HCT116 (cell line): ENCODE measurements around the gene MAOA. TPM values are rescaled to one million over a fixed set of nuclear protein-coding genes. Genes with fewer than 3 reads are reported as not detected.

Source experiments
- ATAC-seq: fragments of 200-7000 bp; cut with Tn5 transposase; 2 replicates; pipeline ENCODE4 v1.9.1; 2020; ENCODE audit warnings: mild to moderate bottlenecking, moderate library complexity
- BruUV-seq: library from RNA; stranded (reverse); fragments of 400-500 nt; replicated peaks from 2 replicates; lab custom pipeline; 2021; lab: Mats Ljungman, UMichigan
- CTCF ChIA-PET: fragments of 300-600 bp; sonication (Branson Sonifier 250); formaldehyde crosslinking; loops from one replicate; lab custom pipeline; 2021; ENCODE audit warnings: antibody characterized with exemption; lab: Charles Lee
- POLR2A ChIA-PET: fragments of 300-600, 350-600 bp; sonication (Branson Sonifier 250); formaldehyde crosslinking; loops from one replicate; lab custom pipeline; 2021; ENCODE audit warnings: antibody characterized with exemption; lab: Charles Lee
- RAD21 ChIA-PET, 2 experiments: fragments of 300-600 bp; sonication (Branson Sonifier 250); formaldehyde crosslinking; loops; one replicate each; lab custom pipeline; 2023; ENCODE audit warnings: low total read pairs in 2 of 2; ENCODE audit not compliant: uncharacterized antibody in 2 of 2, unreplicated experiment in 2 of 2, low non-redundant PET in 1 of 2; lab: Charles Lee
- DNase-seq: peaks from one replicate; pipeline ENCODE4 v3.0.0-alpha.2; 2010; ENCODE audit warnings: low read depth, low spot score
- H2AFZ ChIP-seq: fragments of 200-600 bp; shearing (Covaris generic), sonication (generic); 2 replicates; pipeline ENCODE4 v1.6.1; 2017; ENCODE audit warnings: low read depth, mixed run types, mixed read lengths, antibody characterized with exemption, low read length; ENCODE audit not compliant: poor library complexity, severe bottlenecking
- H3K27ac ChIP-seq: 2 replicates; pipeline ENCODE4 v1.5.1; 2012; ENCODE audit warnings: low read depth, low read length
- H3K27me3 ChIP-seq: fragments of 200-600 bp; sonication (generic); 2 replicates; pipeline ENCODE4 v1.6.1; 2016; ENCODE audit warnings: mixed run types, low read length, mixed read lengths; ENCODE audit not compliant: insufficient read depth
- H3K36me3 ChIP-seq, 2 experiments: fragments of 200-500 bp in 1 of 2; fragments of 200-600 bp in 1 of 2; sonication (Bioruptor generic) in 1 of 2; sonication (generic) in 1 of 2; 2 replicates each; pipeline versions ENCODE4 v1.5.1 to v1.6.1; 2014 to 2016; ENCODE audit warnings: low read length in 2 of 2, inconsistent platforms in 1 of 2, mixed read lengths in 1 of 2, mixed run types in 1 of 2; ENCODE audit not compliant: insufficient read depth in 2 of 2, control insufficient read depth in 1 of 2
- H3K4me1 ChIP-seq, 2 experiments: fragments of 200-600 bp in 1 of 2; sonication (generic) in 1 of 2; 2 replicates each; pipeline versions ENCODE4 v1.5.1 to v1.6.1; 2012 to 2017; ENCODE audit warnings: low read length in 2 of 2, inconsistent platforms in 1 of 2, mild to moderate bottlenecking in 1 of 2, mixed read lengths in 1 of 2, mixed run types in 1 of 2, moderate library complexity in 1 of 2; ENCODE audit not compliant: insufficient read depth in 2 of 2, control insufficient read depth in 1 of 2
- H3K4me2 ChIP-seq: fragments of 200-600 bp; sonication (generic); 2 replicates; pipeline ENCODE4 v1.6.1; 2017; ENCODE audit warnings: mixed run types, low read length, mixed read lengths
- H3K4me3 ChIP-seq, 2 experiments: fragments of 200-600 bp in 1 of 2; sonication (generic) in 1 of 2; replicated peaks in 1 of 2; 2 replicates each; pipeline ENCODE4 v1.5.1; 2011 to 2016; ENCODE audit warnings: low read length in 2 of 2, control low read depth in 1 of 2, low read depth in 1 of 2, mild to moderate bottlenecking in 1 of 2, mixed read lengths in 1 of 2, mixed run types in 1 of 2
- H3K79me2 ChIP-seq: fragments of 200-600 bp; sonication (generic); 2 replicates; pipeline ENCODE4 v1.6.1; 2017; ENCODE audit warnings: mild to moderate bottlenecking, mixed run types, low read length, moderate library complexity, mixed read lengths; ENCODE audit not compliant: insufficient read depth
- H3K9ac ChIP-seq: fragments of 200-600 bp; sonication (generic); 2 replicates; pipeline ENCODE4 v1.6.1; 2016; ENCODE audit warnings: low read length, mixed read lengths
- H3K9me2 ChIP-seq: fragments of 200-600 bp; sonication (generic), shearing (Covaris generic); 2 replicates; pipeline ENCODE4 v1.6.1; 2017; ENCODE audit warnings: mixed run types, mild to moderate bottlenecking, moderate library complexity; ENCODE audit not compliant: insufficient read depth
- H3K9me3 ChIP-seq, 2 experiments: fragments of 200-500 bp in 1 of 2; fragments of 200-600 bp in 1 of 2; sonication (Bioruptor generic) in 1 of 2; sonication (generic) in 1 of 2; 2 replicates each; pipeline ENCODE4 v1.6.1; 2014 to 2017; ENCODE audit warnings: low read length in 2 of 2, mixed read lengths in 2 of 2, inconsistent platforms in 1 of 2, low read depth in 1 of 2, mild to moderate bottlenecking in 1 of 2, mixed run types in 1 of 2, moderate library complexity in 1 of 2; ENCODE audit not compliant: control insufficient read depth in 1 of 2, insufficient read depth in 1 of 2
- H4K20me1 ChIP-seq: fragments of 200-600 bp; sonication (generic), shearing (Covaris generic); 2 replicates; pipeline ENCODE4 v1.6.1; 2017; ENCODE audit warnings: mixed run types, mild to moderate bottlenecking, moderate library complexity; ENCODE audit not compliant: insufficient read depth
- ATF3 ChIP-seq: IDR thresholded peaks from 2 replicates; pipeline ENCODE4 v1.6.1; 2012
- CTCF ChIP-seq, 3 experiments: fragments of 200-600 bp in 1 of 3; sonication (generic) in 1 of 3; IDR thresholded peaks in 2 of 3; conservative IDR thresholded peaks in 1 of 3; 2 replicates each; pipeline ENCODE4 v1.5.1; 2012 to 2017; ENCODE audit warnings: low read depth in 2 of 3, low read length in 2 of 3, antibody characterized with exemption in 1 of 3, borderline replicate concordance in 1 of 3, control low read depth in 1 of 3, mild to moderate bottlenecking in 1 of 3, mixed read lengths in 1 of 3, mixed run types in 1 of 3, moderate library complexity in 1 of 3; ENCODE audit not compliant: insufficient read depth in 1 of 3
- EGR1 ChIP-seq: IDR thresholded peaks from 2 replicates; pipeline ENCODE4 v1.6.1; 2012; ENCODE audit warnings: low read depth
- EZH2 ChIP-seq: fragments of 200-600 bp; sonication (generic); IDR thresholded peaks from 2 replicates; pipeline ENCODE4 v1.6.1; 2017; ENCODE audit warnings: antibody characterized with exemption, mixed run types
- EZH2phosphoT487 ChIP-seq: fragments of 200-600 bp; IDR thresholded peaks from 2 replicates; pipeline ENCODE4 v1.6.1; 2018; ENCODE audit warnings: antibody characterized with exemption, borderline replicate concordance
- JUND ChIP-seq: IDR thresholded peaks from 2 replicates; pipeline ENCODE4 v1.6.1; 2012
- MAX ChIP-seq: IDR thresholded peaks from 2 replicates; pipeline ENCODE4 v1.6.1; 2012
- POLR2AphosphoS5 ChIP-seq: IDR thresholded peaks from 2 replicates; pipeline ENCODE4 v1.6.1; 2011; ENCODE audit warnings: mild to moderate bottlenecking, low read depth, low read length, moderate library complexity
- SP1 ChIP-seq: IDR thresholded peaks from 2 replicates; pipeline ENCODE4 v1.6.1; 2012; ENCODE audit warnings: low read depth
- SRF ChIP-seq: IDR thresholded peaks from 2 replicates; pipeline ENCODE4 v1.6.1; 2012; ENCODE audit warnings: low read depth
- ZFX ChIP-seq: fragments of 450-650 bp; IDR thresholded peaks from 2 replicates; pipeline ENCODE4 v1.6.1; 2017
- ZNF274 ChIP-seq: fragments of 200-500 bp; sonication (Bioruptor generic); IDR thresholded peaks from 2 replicates; pipeline ENCODE4 v1.6.1; 2014; ENCODE audit warnings: mild to moderate bottlenecking, low read depth, low read length, inconsistent platforms
- intact Hi-C: fragments of 100-400 bp; cut with micrococcal nuclease; formaldehyde crosslinking; loops from 2 replicates; pipeline ENCODE4 v1.10.0; 2022
- total RNA-seq: library from RNA; stranded (reverse); gene quantifications from one replicate; pipeline ENCODE4 v1.2.1, GENCODE V29; 2021; ENCODE audit not compliant: unreplicated experiment
- TF ChIP-seq, protein P1 (sequence below): IDR thresholded peaks from 2 replicates; pipeline ENCODE4 v1.6.1; 2012; ENCODE audit warnings: low read depth

MAOA gene
- total RNA-seq, 1 experiment from 2014 or later: 13.6 TPM

GRCh38 chrX:43706786-43707370, 50.8 kb downstream of the MAOA start:
- H3K4me3 ChIP-seq: no peak overlapping the region
- ATAC-seq: no peak
- H3K27me3 ChIP-seq: no peaks in the 10 kb centered on the region
- no TSS peak for BruUV-seq
- no peak overlapping the region for H2AFZ ChIP-seq
- no peaks in the 10 kb centered on the region for H3K79me2 ChIP-seq
- no peak overlapping the region for H3K9ac ChIP-seq
- no peak overlapping the region for H3K27ac ChIP-seq
- ChIA-PET CTCF (no interaction called here), RAD21 (no interaction called here), POLR2A (interaction anchor here (0.8 kb wide), 1 partner anchor 18 kb away, joined by 3 read pairs; no protein-coding TSS in a partner anchor)
- no peaks in the 10 kb centered on the region for H3K9me3 ChIP-seq
- H3K4me2 ChIP-seq: no peak overlapping the region
- DNase-seq: no peak
- H3K9me2 ChIP-seq: no peaks in the 10 kb centered on the region
- H4K20me1 ChIP-seq: no peaks in the 10 kb centered on the region
- H3K4me1 ChIP-seq: no peaks in the 10 kb centered on the region
- no peaks in the 10 kb centered on the region for H3K36me3 ChIP-seq
- TF ChIP-seq SRF (no peak), CTCF (IDR thresholded peaks at IDR 0.05 in 2 of 3, conservative IDR thresholded peaks at IDR 0.05 in 1 of 3; ENCODE audit: borderline replicate concordance in 1 of 3, insufficient read depth in 1 of 3, low read depth in 2 of 3, low read length in 2 of 3) (no peak), ZNF274 (no peak)
- intact Hi-C loops: no loop called here

DNA sequence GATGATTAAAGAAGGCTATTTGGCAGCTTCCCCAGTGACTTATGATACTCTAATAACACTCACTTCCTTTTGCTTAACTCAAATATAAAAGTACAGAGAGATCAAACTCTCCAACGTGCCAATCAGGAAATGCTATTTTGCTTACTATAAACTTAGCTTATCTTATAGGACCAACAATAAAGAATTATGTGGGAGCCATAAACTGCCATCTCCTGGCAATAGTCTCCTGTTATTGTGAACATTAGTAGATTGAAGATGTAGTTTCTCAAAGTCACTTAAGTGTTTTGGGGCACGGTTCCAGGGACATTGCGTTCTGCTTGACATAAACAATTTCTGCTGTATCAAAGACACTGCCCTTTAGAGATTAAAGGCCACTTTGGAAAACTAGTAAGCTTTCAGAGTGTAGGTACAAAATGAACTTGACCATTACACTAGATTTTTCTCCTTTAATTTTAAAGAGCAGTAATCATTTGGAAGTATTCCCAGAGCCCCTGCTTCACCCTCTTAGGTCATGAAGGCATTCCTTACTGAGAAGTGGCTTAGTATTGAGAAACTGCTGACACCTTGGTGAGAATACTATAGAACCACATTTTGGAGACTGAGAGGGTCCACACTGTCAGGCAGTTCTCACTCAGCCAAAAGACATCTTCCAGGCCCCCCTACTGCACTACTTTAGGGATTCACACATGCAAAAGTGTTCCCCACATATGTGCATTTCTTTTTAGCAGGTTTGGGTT, 51.9 kb downstream of the MAOA start:
- RAD21 ChIA-PET: no interaction called here
- Histone ChIP-seq H3K4me2 (no peak overlapping the region), H3K36me3 (no peaks in the 10 kb centered on the region), H3K9ac (no peak overlapping the region), H3K79me2 (no peaks in the 10 kb centered on the region), H3K27me3 (no peaks in the 10 kb centered on the region), H3K9me2 (no peaks in the 10 kb centered on the region), H2AFZ (no peak overlapping the region), H3K4me3 (no peak overlapping the region), H3K27ac (no peak overlapping the region), H3K9me3 (no peaks in the 10 kb centered on the region), H3K4me1 (no peaks in the 10 kb centered on the region), H4K20me1 (no peaks in the 10 kb centered on the region)
- intact Hi-C loops: no loop called here
- CTCF ChIA-PET: no interaction called here
- ATAC-seq (no peak), DNase-seq (no peak)
- POLR2A ChIA-PET: interaction anchor here (0.8 kb wide), 1 partner anchor 19 kb away, joined by 3 read pairs; no protein-coding TSS in a partner anchor
- BruUV-seq: no TSS peak
- TF ChIP-seq ZNF274 (no peak), SP1 (no peak), EZH2phosphoT487 (no peak), ATF3 (no peak), EGR1 (no peak), POLR2AphosphoS5 (no peak), EZH2 (no peak), MAX (no peak), ZFX (no peak), JUND (no peak)
- TF ChIP-seq, protein P1, sequence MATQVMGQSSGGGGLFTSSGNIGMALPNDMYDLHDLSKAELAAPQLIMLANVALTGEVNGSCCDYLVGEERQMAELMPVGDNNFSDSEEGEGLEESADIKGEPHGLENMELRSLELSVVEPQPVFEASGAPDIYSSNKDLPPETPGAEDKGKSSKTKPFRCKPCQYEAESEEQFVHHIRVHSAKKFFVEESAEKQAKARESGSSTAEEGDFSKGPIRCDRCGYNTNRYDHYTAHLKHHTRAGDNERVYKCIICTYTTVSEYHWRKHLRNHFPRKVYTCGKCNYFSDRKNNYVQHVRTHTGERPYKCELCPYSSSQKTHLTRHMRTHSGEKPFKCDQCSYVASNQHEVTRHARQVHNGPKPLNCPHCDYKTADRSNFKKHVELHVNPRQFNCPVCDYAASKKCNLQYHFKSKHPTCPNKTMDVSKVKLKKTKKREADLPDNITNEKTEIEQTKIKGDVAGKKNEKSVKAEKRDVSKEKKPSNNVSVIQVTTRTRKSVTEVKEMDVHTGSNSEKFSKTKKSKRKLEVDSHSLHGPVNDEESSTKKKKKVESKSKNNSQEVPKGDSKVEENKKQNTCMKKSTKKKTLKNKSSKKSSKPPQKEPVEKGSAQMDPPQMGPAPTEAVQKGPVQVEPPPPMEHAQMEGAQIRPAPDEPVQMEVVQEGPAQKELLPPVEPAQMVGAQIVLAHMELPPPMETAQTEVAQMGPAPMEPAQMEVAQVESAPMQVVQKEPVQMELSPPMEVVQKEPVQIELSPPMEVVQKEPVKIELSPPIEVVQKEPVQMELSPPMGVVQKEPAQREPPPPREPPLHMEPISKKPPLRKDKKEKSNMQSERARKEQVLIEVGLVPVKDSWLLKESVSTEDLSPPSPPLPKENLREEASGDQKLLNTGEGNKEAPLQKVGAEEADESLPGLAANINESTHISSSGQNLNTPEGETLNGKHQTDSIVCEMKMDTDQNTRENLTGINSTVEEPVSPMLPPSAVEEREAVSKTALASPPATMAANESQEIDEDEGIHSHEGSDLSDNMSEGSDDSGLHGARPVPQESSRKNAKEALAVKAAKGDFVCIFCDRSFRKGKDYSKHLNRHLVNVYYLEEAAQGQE: no peak
